GM21528 (cell line): ENCODE measurements around the gene MAP3K6.

Experiments used
- ATAC-seq: cut with Tn5 transposase; IDR thresholded peaks from one replicate; pipeline ENCODE4 v1.9.1; 2021; ENCODE audit warnings: mild to moderate bottlenecking, moderate library complexity; ENCODE audit not compliant: unreplicated experiment, low FRiP score

MAP3K6 gene

DNA sequence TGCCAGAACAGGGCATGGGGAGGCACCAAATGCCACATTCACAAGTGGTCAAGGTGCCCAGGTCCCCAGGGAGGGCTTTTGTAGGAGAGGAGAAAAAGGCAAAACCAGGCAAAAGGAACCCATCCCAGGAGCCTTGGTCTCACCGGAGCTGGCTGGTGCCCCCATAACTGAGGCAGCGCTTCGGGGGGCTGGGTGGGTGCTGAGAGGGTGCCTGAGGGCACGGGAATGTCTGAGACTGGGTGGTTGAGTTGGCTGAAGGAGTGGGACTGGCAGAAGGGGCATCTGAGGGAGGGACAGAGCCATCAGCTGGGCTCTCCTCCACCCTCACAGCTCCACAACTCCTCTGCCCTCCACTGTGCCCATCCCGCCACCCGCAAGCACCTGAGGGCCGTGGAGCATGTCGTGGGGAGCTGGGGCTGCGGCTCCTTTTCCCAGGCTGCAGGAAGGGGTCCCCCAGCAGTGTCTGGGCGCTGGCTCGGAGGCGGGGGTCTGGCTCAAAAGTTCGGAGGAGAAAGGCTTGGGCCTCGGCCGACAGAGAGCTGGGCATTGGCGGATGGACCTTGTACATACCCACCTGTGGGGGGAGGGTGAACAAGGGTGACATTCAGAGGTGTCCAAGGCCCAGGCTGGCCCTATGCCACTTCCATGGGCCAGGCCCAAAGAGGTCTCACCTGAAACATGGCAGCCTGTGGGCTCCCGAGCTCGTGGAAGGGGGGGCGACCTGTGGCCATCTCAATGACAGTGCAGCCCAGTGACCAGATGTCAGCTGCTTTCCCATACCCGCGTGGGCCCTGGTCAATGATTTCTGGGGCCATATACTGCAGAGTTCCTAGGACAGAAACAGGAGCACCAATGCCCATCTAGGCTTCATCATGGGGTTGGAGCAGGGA lies 8.5 kb downstream of the MAP3K6 start:
- ATAC-seq = no peak

DNA sequence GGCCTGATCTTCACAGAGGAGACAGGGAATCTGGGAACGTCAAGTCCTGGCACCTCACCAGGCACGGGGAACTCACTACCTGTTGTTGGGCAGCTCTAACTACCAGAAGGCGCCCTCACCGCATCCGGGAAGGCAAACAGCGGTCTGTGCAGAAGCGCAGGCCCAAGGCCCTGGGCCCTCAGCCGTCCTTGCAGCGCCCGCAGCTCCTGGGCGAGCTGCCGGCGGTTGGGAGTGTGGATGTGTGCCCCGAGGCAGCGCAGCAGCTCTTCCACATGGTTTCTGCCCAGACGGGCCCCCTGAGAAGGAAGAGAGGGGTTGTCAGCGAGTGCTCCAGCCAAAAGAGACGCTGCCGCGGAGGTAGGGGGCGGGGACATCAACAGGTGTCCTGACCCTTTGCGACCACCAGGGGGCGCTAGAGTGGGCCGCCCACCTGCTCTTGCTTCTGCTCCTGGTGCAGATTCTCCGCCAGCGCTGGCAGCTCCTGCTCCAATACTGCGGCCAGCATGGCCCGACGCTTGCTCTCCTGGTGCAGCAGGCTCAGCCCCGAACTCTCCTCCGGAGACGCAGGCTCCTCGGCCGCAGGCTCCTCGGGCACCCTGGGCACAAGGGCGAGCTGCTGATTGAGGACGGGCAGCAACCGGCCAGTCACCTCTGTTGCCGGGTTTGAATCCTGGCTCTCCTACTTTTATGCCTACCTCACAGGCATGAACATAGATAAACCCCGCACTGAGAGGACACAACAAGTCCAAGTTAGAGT lies 9.3 kb downstream of the MAP3K6 start:
- no peak for ATAC-seq

DNA sequence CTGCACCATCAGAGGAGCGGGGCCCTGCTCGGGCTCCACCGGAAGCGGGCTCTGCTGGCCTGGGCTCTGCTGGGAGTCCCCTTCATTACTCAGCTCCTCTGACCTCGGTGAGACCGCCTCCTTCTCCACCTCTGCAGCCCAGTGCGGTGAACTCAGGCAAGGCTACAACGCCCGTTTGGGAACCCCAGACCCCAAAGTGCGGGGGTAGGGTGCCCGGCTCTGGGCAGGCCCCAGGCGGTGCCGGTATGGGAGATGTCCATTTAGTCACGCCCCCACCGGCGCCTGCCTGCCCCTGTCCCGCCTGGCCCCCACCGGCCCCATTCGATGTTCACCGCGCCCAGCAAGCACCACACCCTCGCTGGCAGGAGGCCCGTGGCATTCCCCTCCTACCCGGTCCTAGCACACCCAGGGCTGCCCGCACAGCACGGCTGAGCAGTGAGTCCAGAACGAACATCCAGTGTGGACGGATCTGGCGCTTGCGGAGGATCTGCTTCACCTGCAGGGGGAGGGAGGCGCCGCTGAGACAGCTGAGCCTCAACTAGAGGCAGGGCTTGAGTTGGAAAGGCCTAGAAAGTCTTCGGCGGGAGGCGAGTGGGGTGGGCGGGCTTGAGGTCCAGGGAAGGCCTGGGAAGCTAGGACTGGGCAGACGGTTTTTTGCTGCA lies 10.0 kb downstream of the MAP3K6 start:
- no peak for ATAC-seq

DNA sequence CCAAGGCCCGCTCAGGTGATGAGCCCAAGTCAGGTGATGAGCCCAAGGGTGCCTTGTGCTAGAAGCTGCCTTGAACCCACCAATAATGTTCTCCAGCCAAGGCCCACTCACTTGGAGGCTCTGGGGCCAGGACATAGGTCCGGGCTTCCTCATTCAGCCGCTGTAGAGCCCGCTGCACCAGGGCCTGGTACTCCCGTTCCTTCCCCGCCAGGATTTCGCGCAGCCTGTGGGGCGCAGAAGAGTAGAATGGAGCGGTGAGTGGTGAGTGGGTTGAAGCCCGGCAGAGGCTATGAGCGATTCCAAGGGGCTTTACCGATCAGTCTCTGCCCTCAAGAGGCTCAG lies 10.5 kb downstream of the MAP3K6 start:
- ATAC-seq = no peak

DNA sequence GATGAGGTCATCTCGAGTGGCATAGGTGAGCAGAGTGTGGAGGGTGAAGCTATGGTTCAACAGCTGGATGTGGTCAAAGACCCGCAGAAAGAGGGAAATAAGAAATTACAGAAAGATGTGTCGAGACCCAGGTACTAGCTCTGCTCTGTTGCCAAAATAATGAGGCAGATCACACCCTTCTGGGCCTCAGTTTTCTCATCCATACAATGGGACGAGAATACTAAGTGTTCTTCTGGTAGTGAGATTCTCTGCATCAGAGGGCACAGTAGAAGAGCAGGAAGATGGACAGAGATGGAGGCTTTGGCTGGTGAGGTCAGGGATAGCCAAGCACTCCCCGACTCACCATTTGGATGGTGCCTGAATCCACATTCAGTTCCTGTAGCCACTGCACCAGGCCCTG lies 11.1 kb downstream of the MAP3K6 start:
- no peak for ATAC-seq

DNA sequence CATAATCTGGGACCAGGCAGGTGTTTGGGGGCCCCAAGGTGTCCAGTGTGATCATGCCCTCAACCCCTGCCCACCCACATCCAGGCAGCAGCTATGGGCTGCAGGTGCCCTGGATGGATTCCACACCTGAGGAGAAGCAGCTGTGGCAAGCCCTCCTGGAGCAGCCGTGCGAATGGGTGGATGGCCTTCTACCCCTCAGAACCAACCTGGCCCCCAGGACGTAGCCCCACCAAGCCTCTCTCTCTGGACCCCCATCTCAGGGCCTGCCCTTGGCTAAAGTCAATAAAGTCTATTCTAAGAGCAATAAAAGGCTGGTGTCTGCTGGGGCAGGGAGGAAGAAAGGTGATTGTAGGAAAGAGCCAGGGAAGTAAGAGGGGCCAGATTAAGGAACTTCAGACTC lies 13.1 kb downstream of the MAP3K6 start:
- ATAC-seq = no peak

DNA sequence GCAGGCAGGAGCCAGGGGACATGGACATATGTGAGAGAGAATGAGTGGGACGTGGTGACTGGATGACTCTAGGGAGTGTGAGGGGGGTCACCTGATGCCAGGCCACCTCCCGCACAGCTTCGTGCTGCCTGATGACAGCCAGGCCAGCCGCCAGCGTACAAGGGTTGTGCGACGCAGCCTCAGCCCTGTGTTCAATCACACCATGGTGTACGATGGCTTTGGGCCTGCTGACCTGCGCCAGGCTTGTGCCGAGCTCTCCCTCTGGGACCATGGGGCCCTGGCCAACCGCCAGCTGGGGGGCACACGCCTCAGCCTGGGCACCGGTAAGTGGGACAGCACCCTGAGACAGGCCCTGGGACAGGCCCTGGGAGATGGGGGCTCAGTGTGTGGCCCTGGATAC lies 13.6 kb downstream of the MAP3K6 start:
- no peak for ATAC-seq

DNA sequence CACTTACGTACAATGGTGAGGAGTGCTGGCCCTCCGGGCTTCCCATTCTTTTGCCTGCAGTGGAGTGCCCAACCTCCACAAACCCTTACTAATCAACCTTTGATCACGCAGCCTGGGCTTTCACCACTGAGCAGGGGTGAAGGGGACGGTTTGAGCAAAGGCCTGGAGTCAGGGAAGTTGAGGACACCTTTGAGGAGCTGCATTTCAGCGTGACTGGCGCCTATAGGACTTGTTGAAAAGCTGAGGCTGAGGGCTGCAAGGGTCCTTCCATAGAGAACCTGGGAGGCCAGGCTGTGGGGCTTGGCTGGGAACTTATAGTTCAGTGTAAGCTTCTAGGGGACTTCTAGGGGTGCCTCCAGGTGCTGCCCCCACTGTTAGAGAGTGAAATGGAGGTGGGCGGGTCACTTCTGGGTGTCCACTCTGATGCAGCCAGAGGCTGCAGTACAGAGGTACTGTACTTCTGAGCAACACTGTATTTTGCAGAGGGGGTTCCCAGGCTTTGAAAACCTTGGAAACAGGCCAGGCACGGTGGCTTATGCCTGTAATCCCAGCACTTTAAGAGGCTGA lies 15.1 kb downstream of the MAP3K6 start:
- no peak for ATAC-seq

DNA sequence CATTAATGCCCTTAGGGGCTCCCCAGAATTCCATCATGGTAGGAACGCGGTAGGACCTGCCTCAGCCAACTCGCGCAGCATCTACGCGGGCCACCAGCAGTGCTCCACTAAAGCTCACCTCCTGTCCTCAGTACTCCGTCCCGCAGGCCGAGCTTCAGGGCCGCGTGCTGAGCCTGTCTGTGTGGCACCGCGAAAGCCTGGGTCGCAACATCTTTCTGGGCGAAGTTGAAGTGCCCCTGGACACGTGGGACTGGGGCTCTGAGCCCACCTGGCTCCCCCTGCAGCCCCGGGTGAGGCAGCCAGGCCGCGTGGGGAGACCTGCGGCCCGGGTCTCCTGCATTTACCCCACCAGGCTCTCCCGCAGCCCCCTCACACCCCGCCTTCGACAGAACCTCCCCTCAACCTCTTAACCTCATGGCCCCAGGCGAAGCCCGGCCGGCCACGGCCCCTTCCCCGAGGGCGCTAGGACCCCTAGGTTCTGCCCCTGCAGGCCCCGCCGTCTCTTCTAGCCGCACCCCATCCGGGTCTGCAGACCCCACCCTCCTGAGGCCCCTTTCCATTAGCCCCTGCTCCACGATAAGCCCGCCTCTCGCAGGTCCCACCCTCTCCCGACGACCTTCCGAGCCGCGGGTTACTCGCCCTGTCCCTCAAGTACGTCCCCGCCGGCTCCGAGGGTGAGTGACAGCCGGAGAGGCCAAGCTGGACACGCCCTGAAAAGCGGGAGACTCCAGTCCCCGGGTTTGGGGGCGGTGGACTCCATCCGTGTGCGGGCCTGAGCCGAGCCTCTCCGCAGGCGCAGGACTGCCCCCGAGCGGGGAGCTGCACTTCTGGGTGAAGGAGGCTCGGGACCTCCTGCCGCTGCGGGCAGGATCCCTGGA lies 15.9 kb downstream of the MAP3K6 start:
- ATAC-seq = no peak

DNA sequence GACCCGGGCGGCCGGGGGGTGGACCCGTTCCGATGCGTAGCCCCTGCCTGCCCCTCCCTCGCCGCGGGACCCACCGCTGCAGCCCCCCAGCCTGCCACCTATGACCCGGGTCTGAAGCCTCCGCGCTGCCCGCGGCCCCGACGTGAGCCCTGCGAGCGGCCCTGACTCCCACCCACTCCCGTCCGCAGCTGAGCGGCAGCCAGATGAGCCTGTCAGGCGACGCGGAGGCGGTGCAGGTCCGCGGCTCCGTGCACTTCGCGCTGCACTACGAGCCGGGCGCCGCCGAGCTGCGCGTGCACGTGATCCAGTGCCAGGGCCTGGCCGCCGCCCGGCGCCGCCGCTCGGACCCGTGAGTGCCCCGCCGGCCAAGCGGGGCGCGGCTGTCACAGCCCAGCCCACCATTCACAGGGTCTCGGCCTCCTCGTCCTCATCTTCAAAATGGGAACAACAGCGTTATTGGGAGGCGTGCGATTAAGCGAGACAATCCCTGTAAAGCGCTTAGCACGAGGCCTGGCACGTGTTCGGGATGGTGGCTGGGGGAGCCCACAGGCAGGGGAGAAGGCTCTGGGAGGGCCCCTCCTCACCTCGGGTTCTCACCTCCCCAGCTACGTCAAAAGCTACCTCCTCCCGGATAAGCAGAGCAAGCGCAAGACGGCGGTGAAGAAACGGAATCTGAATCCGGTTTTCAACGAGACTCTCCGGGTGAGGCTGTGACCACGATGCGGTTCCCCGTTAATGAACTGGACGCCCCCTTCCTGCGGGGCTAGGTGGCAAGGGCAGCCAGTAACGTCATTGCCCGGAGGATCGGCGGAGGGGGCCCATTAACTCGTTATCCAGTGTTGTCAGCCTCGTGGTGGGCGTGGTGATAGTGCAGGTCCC lies 16.7 kb downstream of the MAP3K6 start:
- no peak for ATAC-seq

DNA sequence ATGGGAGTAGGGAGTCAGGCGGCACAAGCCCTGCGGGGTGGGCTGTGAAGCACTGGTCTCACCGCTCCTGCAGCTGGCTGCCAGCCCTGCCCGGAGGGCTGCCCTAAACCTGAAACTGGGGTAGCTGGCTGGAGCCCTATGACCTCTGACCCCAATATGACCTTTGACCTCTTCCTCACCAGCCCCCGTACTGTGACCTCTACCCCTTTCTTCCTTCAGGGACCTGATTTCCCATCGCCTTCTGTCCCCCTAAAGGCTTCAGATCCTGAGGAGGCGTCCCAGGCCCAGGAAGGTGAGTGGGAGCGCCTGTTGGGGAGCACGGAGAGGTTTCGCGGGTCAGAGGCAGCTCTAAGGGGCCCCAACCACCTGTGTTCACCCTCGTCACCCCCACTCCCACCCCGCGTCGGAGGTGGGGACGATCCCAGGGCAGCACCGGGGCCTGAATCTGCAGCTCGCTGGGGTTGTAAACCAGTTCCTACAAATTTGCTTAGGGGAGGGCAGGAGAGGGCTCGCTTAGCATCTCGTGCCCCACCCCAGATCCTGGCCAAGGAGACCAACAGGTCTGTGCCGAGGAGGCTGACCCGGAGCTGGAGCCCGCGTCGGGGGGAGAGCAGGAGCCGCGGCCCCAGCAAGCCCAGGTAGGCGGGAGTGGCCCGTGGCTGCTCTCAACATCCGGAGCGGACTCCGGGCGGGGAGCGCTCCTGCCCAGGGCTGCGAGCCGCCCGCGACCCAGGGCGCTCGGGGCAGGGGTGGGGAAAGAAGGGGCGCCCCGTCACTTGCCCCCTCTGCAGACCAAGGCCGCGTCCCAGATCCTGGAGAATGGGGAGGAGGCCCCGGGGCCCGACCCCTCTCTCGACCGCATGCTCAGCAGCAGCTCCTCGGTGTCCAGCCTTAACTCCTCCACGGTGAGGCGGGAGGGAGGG lies 17.6 kb downstream of the MAP3K6 start:
- ATAC-seq = no peak

DNA sequence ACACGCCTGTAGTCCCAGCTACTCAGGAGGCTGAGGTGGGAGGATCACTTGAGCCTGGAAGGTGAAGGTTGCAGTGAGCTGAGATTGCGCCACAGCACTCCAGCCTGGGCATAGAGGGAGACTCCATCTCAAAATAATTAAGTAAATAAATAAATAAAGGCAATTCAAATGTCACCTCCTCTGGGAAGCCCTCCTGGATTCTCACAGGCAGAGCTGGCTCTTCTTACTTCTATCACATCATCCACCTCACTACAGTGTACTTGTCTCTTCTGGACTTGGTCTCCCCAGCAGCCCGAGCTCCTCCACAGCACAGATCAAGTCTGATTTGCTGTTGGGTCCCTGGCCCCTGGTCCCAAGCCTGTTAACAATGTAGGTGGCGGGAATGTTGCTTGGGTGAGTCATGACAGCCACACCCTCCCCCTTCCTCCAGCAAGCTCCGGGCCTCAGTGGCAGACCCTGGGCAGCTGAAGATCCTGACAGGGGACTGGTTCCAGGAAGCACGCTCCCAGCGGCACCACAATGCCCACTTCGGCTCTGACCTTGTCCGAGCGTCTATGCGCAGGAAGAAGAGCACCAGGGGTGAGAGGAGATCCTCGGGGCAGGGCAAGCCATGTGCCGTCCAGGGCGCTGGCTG lies 19.7 kb downstream of the MAP3K6 start:
- ATAC-seq = no peak

DNA sequence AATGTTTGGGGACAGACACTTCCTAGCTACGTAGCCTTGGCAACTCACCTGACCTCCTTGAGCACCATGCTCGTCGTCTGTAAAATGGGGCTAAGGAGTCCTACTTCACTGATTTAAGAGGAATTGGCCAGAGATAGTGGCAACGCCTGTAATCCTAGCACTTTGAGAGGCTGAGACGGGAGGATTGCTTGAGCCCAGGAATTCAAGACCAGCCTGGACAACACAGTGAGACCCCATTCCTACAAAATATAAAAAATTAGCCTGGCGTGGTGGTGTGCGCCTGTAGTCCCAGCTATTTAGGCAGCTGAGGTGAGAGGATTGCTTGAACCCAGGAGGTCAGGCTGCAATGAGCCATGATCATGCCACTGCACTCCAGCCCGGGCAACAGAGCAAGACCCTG lies 20.4 kb downstream of the MAP3K6 start:
- ATAC-seq = no peak

DNA sequence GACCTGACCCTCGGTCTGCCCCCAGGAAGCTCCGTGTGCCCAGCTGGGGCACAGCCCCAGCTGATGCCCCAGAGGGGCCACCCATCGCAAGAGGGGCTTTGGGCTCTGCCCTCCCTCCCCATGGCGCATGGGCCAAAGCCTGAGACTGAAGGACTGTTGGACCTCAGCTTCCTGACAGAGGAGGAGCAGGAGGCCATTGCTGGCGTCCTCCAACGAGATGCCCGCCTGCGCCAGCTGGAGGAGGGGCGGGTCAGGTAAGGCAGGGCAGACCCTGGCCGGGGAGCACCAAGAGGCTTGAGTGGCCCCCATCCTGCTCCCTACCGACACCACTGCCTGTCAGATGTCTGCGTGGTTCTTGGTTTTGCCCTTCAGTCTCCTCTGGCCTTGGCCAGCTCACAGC lies 21.5 kb downstream of the MAP3K6 start:
- no peak for ATAC-seq

DNA sequence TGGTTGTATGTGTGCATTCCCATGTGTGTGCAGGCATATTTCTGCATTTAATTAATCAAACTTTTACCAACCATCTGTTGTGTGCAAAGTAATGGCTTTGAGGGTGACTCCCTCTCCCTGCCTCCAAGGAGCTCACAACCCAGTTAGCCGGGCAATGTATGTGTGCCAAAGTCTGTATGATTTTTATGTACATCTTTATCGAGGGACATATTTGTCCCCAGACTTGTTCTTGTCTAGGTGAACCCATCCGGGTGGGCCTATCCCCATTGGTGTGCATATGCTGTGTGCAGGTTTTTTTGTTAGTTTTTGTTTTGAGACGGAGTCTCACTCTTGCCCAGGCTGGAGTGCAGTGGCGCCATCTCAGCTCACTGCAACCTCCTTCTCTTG lies 23.1 kb downstream of the MAP3K6 start:
- ATAC-seq = no peak

DNA sequence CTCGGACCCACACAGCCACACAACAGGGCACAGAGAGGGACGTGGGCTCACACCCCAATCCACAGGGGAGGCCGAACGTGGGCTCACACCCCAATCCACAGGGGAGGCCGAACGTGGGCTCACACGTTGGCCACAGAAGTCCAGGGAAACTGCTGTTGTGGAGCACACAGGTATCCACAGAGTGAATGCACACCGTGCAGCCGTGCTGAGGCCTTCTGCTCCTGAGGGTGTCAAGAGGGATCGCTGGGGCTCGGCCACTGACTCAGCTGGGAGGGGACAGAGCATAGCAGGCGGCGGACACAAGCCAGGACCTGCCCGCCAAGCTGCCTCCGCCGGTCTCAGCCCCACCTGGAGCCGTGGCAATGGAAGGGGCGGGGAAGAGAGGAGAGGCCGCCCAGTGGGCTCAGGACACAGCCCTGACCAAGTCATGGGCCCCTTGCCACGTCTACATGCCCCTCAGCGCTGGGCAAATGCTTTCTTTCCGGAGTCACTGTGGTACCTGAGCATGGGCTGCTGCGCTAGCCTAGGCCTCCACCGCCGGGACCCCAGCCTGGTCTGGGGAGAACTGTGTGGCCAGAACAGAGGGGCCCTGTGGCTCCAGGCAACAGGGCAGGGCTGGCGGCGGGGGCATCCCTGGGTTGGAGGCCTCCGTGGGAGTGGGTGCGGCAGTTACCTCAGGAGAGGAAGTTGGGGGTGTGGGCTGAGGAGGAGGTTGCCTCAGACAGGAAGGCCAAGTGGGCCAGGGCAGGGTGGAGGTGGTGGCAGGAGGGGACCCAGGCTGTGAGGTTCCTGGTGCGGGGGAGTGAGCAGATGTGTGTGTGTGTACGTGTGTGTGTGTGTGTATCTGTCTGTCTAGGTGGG lies 23.8 kb downstream of the MAP3K6 start:
- ATAC-seq = no peak

DNA sequence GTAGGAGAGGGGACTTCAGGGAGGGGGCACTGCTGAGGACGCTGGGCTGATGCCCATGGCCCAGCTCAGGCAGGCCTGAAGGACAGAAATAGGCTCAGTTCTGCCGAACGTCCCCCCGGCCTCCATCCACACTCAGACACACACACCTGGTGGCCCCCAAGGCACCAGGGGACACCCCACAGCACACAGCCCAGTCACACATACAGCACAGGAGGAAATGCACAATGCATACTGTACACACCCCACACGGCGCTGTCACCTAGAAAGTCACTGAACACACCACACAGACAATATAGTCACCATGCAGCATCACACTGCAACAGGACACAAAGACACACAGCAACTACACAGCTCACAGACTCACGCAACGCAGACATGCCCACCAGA lies 24.4 kb downstream of the MAP3K6 start:
- ATAC-seq = no peak
